GM18861 (cell line): ENCODE measurements around the gene CCND3.

Source experiments
- ATAC-seq: cut with Tn5 transposase; IDR thresholded peaks from one replicate; pipeline ENCODE4 v1.9.1; 2021; ENCODE audit not compliant: unreplicated experiment

The CCND3 gene

DNA sequence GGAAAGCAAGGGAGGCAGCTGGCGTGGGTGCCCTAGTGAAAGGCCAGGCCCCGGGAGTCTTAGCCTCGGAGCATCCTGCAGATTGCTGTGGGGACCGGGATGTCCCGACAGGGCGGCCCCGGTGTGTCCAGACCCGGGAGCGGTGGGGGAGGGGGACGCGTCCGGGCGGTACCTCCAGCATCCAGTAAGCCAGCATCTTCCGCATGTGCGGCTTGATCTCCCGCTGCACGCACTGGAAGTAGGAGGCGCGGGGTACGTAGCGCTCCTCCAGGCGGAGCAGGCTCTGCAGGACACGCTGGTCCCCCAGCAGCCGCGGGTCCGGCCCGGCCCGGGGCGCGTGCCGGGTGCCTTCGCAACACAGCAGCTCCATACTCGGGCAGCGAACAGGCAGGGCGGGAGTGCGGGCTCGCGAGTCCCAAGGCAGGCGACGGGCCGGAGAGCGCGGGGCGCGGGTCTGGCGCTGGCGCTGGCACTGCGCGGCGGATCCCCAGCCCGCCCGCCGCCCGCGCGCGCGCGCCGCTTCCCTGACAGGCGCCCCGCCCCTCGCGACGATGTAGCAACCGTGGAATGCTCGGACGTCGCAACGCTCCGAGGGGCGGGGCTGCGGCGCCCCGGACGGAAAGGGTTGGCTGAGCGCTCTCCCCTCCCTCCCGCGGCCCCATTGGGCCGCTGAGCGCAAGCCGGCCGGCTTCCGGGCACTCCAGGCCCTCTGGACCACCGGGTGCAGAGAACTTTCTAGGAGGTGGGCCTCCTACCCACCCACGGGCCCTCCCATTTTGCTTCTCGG is at the start of gene CCND3:
TSS of gene CCND3 (minus strand) at position 529 of the 787 bp plus-strand sequence. CDS start at position 370, 159 bp downstream.
- peak; percentile 75 for ATAC-seq

DNA sequence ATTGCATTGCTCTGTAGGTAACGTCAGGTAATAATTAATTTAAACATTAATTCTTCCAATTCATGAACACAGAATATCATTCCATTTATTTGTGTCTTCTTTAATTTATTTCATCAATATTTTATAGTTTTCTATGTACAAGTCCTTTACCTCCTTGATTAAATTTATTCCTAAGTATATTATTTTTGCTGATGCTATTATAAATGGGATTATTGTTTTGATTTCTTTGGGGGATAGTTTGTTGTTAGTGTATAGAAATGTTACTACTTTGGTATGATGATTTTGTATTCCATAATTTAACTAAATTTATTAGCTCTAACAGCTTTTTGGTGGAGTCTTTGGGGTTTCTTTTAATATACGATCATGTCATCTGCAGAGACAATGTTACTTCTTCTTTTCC is 44.7 kb upstream of the CCND3 start:
- no peak for ATAC-seq

- ATAC-seq: no peak
These were observed 43.0 kb upstream of the CCND3 start for GRCh38 chr6:41984623-41985022.

DNA sequence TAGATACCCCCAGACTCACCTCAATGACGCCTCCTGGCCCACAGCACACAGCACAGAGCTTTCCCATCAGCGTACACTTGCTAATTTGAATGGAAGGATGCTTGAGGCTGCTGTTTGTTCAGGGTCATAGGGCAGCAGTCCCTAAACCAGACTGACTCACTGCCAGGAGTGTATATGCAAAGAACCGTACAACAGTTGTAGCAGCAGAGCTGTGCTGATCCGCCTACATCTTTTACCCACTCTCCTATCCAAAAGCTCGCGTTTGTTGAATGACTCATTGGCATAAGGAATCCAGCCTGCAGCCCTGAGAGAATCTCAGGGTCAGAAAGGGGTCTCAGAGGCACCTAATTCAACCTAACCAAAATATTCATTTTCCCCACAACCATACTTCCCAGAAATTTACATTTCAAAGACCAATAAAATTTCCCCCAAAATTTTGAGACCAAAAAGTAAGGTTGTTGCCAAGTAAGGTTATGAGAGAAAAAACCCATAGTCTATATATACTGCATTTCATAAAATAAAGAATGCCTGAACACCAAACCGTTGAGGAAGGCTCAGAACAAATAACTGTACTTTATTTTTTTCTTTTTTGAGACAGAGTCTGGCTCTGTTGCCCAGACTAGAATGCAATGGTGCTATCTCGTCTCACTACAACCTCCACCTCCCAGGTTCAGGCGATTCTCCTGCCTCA is 35.3 kb upstream of the CCND3 start:
- no peak for ATAC-seq

GRCh38 chr6:41975276-41975675 is 33.7 kb upstream of the CCND3 start:
- ATAC-seq: no peak

GRCh38 chr6:41974281-41974825 is 32.7 kb upstream of the CCND3 start:
- no peak for ATAC-seq

- no peak for ATAC-seq
These were observed 31.2 kb upstream of the CCND3 start for GRCh38 chr6:41972826-41973225.

DNA sequence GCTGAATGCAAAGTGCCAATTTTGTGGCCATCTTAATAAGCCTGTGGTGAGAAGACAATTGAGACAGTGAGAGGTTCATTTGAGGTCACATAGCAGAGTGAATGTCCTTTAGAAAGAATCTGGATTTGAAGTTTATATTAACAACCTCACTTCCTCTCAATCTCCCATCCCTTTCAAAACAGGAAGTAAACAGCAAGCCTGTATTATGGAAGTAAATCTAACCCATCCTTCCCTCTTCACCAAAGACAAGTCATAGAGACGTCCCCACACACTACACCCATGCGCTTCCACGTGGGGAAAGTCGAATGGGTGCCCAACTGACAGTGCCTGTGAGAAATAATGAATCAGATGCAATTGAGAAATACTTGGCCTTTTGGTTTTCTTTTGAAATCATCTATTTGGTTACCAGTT is 28.8 kb upstream of the CCND3 start:
- ATAC-seq: no peak

DNA sequence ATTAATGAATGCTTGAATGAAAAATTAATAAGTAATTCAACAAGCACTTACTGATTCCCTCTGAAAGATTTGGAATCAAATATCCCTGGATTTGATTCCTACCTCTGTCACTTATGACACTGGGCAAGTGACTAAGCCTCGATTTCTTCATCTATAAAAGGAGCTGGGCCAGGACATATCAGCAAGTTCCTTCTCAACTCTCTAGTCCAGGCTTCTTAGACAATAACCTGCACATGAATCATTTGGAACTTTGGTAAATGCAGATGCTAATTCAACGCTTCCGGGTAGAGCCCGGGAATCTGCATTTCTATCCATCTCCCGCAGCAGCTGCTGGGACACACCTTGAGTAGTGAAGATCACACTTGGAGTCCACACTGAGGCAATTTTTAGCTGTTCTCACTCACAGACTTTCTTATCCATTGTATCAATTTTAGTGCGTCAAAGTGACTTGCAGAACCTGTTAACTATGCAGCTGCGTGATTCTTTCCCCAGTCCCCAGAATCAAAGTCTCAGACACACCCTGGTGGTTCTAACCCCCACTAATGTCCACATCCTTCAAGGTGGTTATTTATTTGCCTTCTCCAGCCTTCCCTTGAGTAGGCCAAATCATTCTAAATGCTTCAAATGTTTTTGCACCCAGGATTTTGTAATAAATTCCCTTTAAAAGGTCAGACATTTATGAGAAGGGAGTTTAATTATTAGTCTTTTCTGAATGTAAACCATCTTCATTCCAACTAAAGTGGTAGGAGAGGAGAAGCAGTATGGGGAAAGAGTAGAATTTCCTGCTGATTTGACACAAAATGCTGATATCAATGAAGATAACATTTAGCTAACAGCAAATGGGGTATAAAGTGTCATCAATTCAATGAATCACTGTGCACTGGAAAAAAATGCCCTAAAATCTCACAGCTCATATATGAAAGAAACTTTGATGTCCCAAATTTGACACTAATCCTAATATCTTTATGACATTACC is 26.0 kb upstream of the CCND3 start:
- ATAC-seq: no peak

- ATAC-seq: no peak
These were observed 25.3 kb upstream of the CCND3 start for GRCh38 chr6:41966961-41967311.

- ATAC-seq: no peak
These were observed 24.8 kb upstream of the CCND3 start for GRCh38 chr6:41966214-41966920.

GRCh38 chr6:41965429-41966213 is 24.0 kb upstream of the CCND3 start:
- ATAC-seq: no peak

- no peak for ATAC-seq
These were observed 22.7 kb upstream of the CCND3 start for GRCh38 chr6:41964201-41964887.

DNA sequence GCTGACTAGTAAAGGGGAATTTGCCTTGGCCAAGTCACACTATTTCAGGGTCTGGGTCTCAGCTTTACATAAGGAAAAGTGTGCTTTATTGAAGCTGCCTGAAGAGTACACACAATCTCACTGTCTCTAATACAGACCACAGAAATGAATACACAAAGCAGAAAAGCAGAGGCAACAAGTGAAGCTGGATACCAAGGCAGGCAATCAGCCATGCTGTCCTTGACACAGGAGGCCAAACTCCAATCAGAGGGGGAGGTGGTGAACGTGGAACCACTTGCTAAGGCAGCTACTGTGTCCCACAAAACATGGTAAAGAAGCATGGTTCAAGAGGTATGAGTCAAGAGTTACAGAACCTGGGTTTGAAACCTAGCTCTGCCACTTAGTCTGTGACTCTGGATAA is 21.8 kb upstream of the CCND3 start:
- no peak for ATAC-seq

DNA sequence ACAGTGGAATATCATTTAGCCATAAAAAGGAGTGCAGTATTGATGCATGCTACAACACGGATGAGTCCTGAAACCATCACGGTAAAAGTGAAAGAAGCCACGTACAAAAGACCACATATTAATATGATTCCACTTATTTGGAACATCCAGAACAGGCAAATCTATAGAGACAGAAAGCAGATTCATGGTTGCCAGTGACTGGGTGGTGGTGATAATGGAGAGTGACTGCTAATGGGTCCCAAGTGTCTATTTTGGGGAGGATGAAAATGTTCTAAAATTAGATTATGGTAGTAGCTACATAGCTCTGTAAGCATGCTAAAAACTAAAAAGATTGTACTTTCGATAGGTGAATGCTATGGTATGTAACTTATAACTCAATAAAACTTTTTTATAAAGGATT is 18.4 kb upstream of the CCND3 start:
- no peak for ATAC-seq

DNA sequence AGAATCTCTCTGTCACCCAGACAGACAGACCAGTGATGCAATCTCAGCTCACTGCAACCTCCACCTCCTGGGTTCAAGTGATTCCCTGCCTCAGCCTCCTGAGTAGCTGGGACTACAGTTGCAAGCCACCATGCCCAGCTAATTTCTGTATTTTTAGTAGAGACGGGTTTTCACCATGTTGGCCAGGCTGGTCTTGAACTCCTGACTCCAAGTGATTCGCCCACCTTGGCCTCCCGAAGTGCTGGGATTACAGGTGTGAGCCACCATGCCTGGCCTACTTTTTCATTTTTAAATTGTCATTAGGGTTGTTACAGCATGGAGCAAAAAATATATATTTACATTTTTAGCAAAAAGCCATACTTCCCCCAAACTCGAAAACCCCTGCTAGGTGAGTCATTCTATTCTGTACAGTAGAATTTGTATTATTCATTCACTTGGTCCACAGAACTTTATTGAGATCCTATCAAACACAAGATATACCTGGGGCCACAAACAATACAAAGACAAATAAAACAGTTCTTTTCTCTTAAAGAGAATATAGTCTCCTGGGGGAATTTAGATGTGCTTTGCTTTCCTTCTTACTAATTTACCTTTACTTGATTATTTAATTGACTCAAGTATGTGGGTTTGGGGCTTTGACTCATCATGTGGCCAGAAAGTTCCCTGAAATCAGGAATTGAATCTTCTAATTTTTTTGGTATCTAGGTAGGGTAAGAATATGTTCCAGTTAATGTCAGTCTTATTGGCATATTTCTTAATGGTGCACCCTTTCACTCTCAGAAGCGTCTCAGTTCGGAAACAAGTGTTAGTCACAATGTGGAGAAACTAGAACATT is 16.6 kb upstream of the CCND3 start:
- ATAC-seq: no peak

DNA sequence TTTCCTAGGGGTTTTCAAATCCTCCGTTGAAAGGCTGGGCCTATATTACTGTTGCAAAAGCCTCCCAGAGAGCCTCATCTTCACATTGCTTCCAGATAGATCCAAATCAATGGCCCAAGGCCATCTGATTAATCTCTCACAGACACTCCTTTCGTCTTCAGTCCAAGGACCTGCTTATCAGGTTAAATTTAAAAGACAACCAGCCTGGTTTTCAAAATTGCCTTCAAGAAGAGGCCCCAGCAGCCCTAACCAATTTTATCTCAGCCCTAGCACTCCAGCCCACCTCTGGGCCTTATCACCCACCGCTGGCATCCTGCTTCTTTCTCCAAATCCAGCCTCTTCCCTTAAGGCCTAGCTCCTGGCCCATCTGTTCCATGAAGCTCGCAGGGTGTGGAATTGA is 15.5 kb upstream of the CCND3 start:
- ATAC-seq: no peak

- no peak for ATAC-seq
These were observed 13.8 kb upstream of the CCND3 start for GRCh38 chr6:41955412-41955811.
